Measurements from ENCODE around the gene LBHD1.
"Not testable (repeated sequence)": the region's sequence is repeated elsewhere in the genome, so short reads cannot be mapped to it uniquely, and the experiment has no call there.

LBHD1 gene

GRCh38 chr11:62621027-62621566, 51.0 kb downstream of the LBHD1 start:
- DNase-seq (ENCODE audit: low read depth, low spot score) = no peak

GRCh38 chr11:62616957-62617356, 55.1 kb downstream of the LBHD1 start:
- not testable (repeated sequence) for DNase-seq (ENCODE audit: low read depth, low spot score)

DNA sequence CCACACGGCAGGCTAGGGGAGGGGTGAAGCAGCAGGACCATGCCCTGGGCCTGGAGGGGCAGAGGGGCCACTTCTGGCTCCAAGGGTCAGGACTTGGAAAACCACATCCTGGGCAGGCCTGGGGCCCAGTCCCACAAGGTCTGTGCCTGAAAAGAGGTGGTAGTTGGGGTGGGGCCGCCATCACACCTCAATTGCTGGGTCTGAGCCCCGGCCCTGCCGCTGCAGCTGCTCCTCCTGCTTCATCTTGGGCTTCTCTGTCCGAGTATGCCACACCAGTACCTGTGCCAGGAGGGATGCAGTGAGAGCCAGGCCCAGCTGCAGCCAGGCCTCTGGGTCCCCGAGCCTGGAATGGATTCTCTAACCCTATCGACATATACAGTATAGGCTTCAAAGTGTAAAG, 56.5 kb downstream of the LBHD1 start:
- DNase-seq (ENCODE audit: low read depth, low spot score) = no peak

DNA sequence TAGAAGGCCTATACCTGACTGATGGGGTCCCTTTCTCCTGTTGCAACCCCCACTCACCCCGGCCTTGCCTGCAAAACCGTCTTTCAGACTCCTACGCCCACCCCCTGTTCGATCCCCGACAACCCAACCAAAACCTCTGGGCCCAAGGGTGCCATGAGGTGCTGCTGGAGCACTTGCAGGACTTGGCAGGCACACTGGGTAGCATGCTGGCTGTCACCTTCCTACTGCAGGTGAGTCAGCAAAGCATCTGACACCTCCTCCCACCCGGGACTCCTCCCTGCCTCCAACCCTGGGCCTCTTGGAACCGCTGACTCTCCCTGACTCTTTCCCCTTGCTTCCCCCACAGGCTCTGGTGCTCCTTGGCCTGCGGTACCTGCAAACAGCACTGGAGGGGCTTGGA, 57.8 kb downstream of the LBHD1 start:
- DNase-seq (ENCODE audit: low read depth, low spot score) = no peak

DNA sequence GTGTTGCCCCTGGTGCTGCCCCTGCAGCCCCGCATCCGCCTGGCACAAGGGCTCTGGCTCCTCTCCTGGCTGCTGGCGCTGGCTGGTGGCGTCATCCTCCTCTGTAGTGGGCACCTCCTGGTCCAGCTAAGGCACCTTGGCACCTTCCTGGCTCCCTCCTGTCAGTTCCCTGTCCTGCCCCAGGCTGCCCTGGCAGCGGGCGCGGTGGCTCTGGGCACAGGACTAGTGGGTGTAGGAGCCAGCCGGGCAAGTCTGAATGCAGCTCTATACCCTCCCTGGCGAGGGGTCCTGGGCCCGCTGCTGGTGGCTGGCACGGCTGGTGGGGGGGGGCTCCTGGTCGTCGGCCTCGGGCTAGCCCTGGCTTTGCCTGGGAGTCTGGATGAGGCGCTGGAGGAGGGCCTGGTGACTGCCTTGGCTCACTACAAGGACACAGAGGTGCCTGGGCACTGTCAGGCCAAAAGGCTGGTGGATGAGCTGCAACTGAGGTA, 58.7 kb downstream of the LBHD1 start:
- no peak for DNase-seq (ENCODE audit: low read depth, low spot score)

Data from activated naive CD8-positive, alpha-beta T cell treated with anti-CD3 and anti-CD28 coated beads, Interleukin-2, amount 50 U/mL, for 16 hours (primary cell).